K562 (cell line): Measurements from ENCODE around the gene MDN1. TPM values are rescaled to one million over a fixed set of nuclear protein-coding genes. Genes with fewer than 3 reads are reported as not detected.

Source experiments
- ATF7 ChIP-seq: fragments of 450-650 bp; IDR thresholded peaks from 2 replicates; pipeline ENCODE4 v1.7.1; 2014; ENCODE audit warnings: mild to moderate bottlenecking, moderate library complexity
- CBFA2T2 ChIP-seq: fragments of 450-650 bp; conservative IDR thresholded peaks from 2 replicates; pipeline ENCODE4 v1.6.1; 2017; ENCODE audit warnings: mild to moderate bottlenecking
- CBFA2T3 ChIP-seq: fragments of 450-650 bp; IDR thresholded peaks from 2 replicates; pipeline ENCODE4 v1.6.1; 2017
- CBX1 ChIP-seq: sonication (generic); IDR thresholded peaks from 2 replicates; pipeline ENCODE4 v1.6.1; 2016; ENCODE audit warnings: antibody characterized with exemption, low read depth, mild to moderate bottlenecking
- ERF ChIP-seq: fragments of 450-650 bp; formaldehyde crosslinking; IDR thresholded peaks from 2 replicates; pipeline ENCODE4 v1.4.0; 2020; ENCODE audit warnings: mild to moderate bottlenecking, mixed read lengths
- ESRRB ChIP-seq: fragments of 250-450 bp; sonication (Bioruptor Pico); IDR thresholded peaks from 2 replicates; pipeline ENCODE4 v1.5.0; 2020; ENCODE audit warnings: mild to moderate bottlenecking, moderate library complexity, borderline replicate concordance
- FOS ChIP-seq: IDR thresholded peaks from 3 replicates; pipeline ENCODE4 v1.6.1; 2011; ENCODE audit not compliant: insufficient read length; ENCODE audit errors: extremely low read depth
- FOXM1 ChIP-seq, 2 experiments: fragments of 450-650 bp in 1 of 2; sonication (generic) in 1 of 2; formaldehyde crosslinking in 1 of 2; IDR thresholded peaks; 2 replicates each; pipeline versions ENCODE4 v1.6.1 to v1.9.0; 2017 to 2022; ENCODE audit warnings: low read depth in 2 of 2, mild to moderate bottlenecking in 2 of 2, missing genetic modification reagents in 1 of 2, moderate library complexity in 1 of 2
- HNRNPK ChIP-seq: fragments of 200-400 bp; formaldehyde crosslinking; IDR thresholded peaks from one replicate; pipeline ENCODE4 v1.6.1; 2018; ENCODE audit warnings: mild to moderate bottlenecking, low read depth, low read length; ENCODE audit not compliant: poor library complexity, severe bottlenecking
- HNRNPLL ChIP-seq: fragments of 200-400 bp; formaldehyde crosslinking; IDR thresholded peaks from 2 replicates; pipeline ENCODE4 v1.6.1; 2017; ENCODE audit warnings: low read length, low read depth, mild to moderate bottlenecking; ENCODE audit not compliant: poor library complexity, severe bottlenecking
- JUND ChIP-seq, 2 experiments: IDR thresholded peaks; 2 replicates in 1 of 2; 3 replicates in 1 of 2; pipeline ENCODE4 v1.6.1; 2011; ENCODE audit warnings: borderline replicate concordance in 2 of 2, low read depth in 2 of 2, low read length in 2 of 2, improper control_type of control experiment in 1 of 2, missing biosample characterization in 1 of 2, missing genetic modification characterization in 1 of 2, missing genetic modification reagents in 1 of 2
- KDM1A ChIP-seq, 2 experiments: fragments of 450-650 bp; IDR thresholded peaks; 2 replicates each; pipeline ENCODE4 v1.6.1; 2016; ENCODE audit warnings: mild to moderate bottlenecking in 2 of 2
- KDM2B ChIP-seq: fragments of 250-450 bp; sonication (Bioruptor Pico); IDR thresholded peaks from 2 replicates; pipeline ENCODE4 v1.8.0; 2021; ENCODE audit warnings: mild to moderate bottlenecking, moderate library complexity
- KLF16 ChIP-seq: IDR thresholded peaks from 2 replicates; pipeline ENCODE4 v1.6.1; 2016; ENCODE audit warnings: antibody characterized with exemption
- NFYB ChIP-seq: IDR thresholded peaks from 2 replicates; pipeline ENCODE4 v1.6.1; 2011; ENCODE audit warnings: mild to moderate bottlenecking, moderate library complexity; ENCODE audit not compliant: insufficient read length; ENCODE audit errors: extremely low read depth
- PHF8 ChIP-seq: fragments of 200-600 bp; sonication (generic); IDR thresholded peaks from 2 replicates; pipeline ENCODE4 v1.6.1; 2012; ENCODE audit warnings: mixed run types, mild to moderate bottlenecking, inconsistent platforms, low read length, moderate library complexity, borderline replicate concordance
- RBM14 ChIP-seq: fragments of 200-400 bp; formaldehyde crosslinking; IDR thresholded peaks from 2 replicates; pipeline ENCODE4 v1.6.1; 2018; ENCODE audit warnings: low read depth, mild to moderate bottlenecking, low read length, moderate library complexity, borderline replicate concordance; ENCODE audit not compliant: insufficient read depth
- SMAD4 ChIP-seq: fragments of 250-450 bp; sonication (Bioruptor Pico); conservative IDR thresholded peaks from 2 replicates; pipeline ENCODE4 v1.8.0; 2021; ENCODE audit warnings: inconsistent platforms, mild to moderate bottlenecking, moderate library complexity
- TEAD4 ChIP-seq, 2 experiments: sonication (generic) in 1 of 2; formaldehyde crosslinking in 1 of 2; IDR thresholded peaks; 2 replicates each; pipeline versions ENCODE4 v1.6.1 to v1.8.0; 2012 to 2022; ENCODE audit warnings: borderline replicate concordance in 1 of 2, inconsistent platforms in 1 of 2, low read length in 1 of 2, mild to moderate bottlenecking in 1 of 2, missing genetic modification reagents in 1 of 2
- TSC22D4 ChIP-seq: fragments of 450-650 bp; IDR thresholded peaks from 2 replicates; pipeline ENCODE4 v1.6.1; 2016; ENCODE audit warnings: missing genetic modification characterization, missing biosample characterization, control low read depth
- ZKSCAN8 ChIP-seq: fragments of 200-800 bp; sonication (Bioruptor generic); IDR thresholded peaks from 2 replicates; pipeline ENCODE4 v1.6.1; 2016; ENCODE audit warnings: missing genetic modification characterization, missing compliant biosample characterization
- ZNF217 ChIP-seq: sonication (generic); formaldehyde crosslinking; IDR thresholded peaks from 2 replicates; pipeline ENCODE4 v1.8.0; 2022; ENCODE audit warnings: mild to moderate bottlenecking, missing genetic modification reagents
- ZNF311 ChIP-seq: fragments of 250-450 bp; sonication (Bioruptor Pico); IDR thresholded peaks from 2 replicates; pipeline ENCODE4 v1.4.0; 2020; ENCODE audit warnings: mild to moderate bottlenecking, moderate library complexity
- polyA plus RNA-seq, 8 experiments: library from polyadenylated mRNA; depleted of rRNA in 4 of 8; stranded (reverse) in 5 of 8; unstranded in 3 of 8; fragments of >200 nt; fragmentation: Nextera tagmentation in 2 of 8; fragmentation: Illumina TruSeq in 1 of 8; extraction: Ambion mirVana in 2 of 8; extraction: Trizol in 1 of 8; gene quantifications; 2 replicates each; pipeline versions ENCODE4 v1.2.1 to v1.2.3, GENCODE V29; 2011 to 2014; ENCODE audit warnings: inconsistent platforms in 1 of 8, missing spikeins in 1 of 8
- total RNA-seq, 7 experiments: library from RNA; depleted of rRNA in 6 of 7; stranded (reverse); fragments of >200 nt in 6 of 7; fragmentation: Illumina TruSeq in 2 of 7; extraction: Trizol in 2 of 7; gene quantifications; 2 replicates each; pipeline versions ENCODE4 v1.2.1 to v1.2.3, GENCODE V29; 2011 to 2021; ENCODE audit warnings: low replicate concordance in 1 of 7
- TF ChIP-seq, protein P1 (sequence below): fragments of 250-450 bp; sonication (Bioruptor Pico); IDR thresholded peaks from 2 replicates; pipeline ENCODE4 v1.8.0; 2021; ENCODE audit warnings: moderate library complexity, mild to moderate bottlenecking, inconsistent platforms
- TF ChIP-seq, protein P2 (sequence below): sonication (generic); IDR thresholded peaks from 2 replicates; pipeline ENCODE4 v1.6.1; 2016

The MDN1 gene
- total and polyA plus RNA-seq, 9 of the 15 experiments (the other 6 are each of a cell fraction or from before 2014, with no cell fraction given), result 25.6 to 93.6 (median 43.0) TPM

GRCh38 chr6:89797317-89797716 is 22.3 kb downstream of the MDN1 start (continued):
- TF ChIP-seq FOS, result no peak
- TF ChIP-seq, protein P1, sequence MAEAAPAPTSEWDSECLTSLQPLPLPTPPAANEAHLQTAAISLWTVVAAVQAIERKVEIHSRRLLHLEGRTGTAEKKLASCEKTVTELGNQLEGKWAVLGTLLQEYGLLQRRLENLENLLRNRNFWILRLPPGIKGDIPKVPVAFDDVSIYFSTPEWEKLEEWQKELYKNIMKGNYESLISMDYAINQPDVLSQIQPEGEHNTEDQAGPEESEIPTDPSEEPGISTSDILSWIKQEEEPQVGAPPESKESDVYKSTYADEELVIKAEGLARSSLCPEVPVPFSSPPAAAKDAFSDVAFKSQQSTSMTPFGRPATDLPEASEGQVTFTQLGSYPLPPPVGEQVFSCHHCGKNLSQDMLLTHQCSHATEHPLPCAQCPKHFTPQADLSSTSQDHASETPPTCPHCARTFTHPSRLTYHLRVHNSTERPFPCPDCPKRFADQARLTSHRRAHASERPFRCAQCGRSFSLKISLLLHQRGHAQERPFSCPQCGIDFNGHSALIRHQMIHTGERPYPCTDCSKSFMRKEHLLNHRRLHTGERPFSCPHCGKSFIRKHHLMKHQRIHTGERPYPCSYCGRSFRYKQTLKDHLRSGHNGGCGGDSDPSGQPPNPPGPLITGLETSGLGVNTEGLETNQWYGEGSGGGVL (CRISPR knock-in tag), result no peak
- no peak for TF ChIP-seq RBM14
- no peak for TF ChIP-seq HNRNPLL
- no peak for TF ChIP-seq NFYB
- TF ChIP-seq ERF, result no peak
- TF ChIP-seq CBFA2T2, result peak; percentile 64
- TF ChIP-seq ZNF311 (CRISPR knock-in tag), result no peak
- no peak for TF ChIP-seq ATF7
- no peak for TF ChIP-seq FOXM1 (IDR thresholded peaks at IDR 0.05; ENCODE audit: low read depth)
- TF ChIP-seq FOXM1 (CRISPR knock-in tag; IDR thresholded peaks at IDR 0.05; ENCODE audit: low read depth), result no peak
- TF ChIP-seq KDM2B (CRISPR knock-in tag), result no peak
- TF ChIP-seq TEAD4 (IDR thresholded peaks at IDR 0.05; ENCODE audit: low read length), result peak; percentile 73
- no peak for TF ChIP-seq TEAD4 (CRISPR knock-in tag; IDR thresholded peaks at IDR 0.05; ENCODE audit: borderline replicate concordance)
- no peak for TF ChIP-seq ZNF217 (CRISPR knock-in tag)
- no peak for TF ChIP-seq TSC22D4 (tag)
- TF ChIP-seq KLF16, result 0 out of 2 replicates have a peak, but pooled peaks have one; percentile 20
- peak; percentile 79 for TF ChIP-seq CBFA2T3
- 0 out of 2 replicates have a peak, but pooled peaks have one; percentile 20 for TF ChIP-seq SMAD4
- 0 out of 4 replicates have a peak, but pooled peaks of 1 of the 2 experiments have one; percentile 15 for TF ChIP-seq KDM1A (IDR thresholded peaks at IDR 0.05)
- TF ChIP-seq ESRRB, result no peak
- TF ChIP-seq JUND (IDR thresholded peaks at IDR 0.05; ENCODE audit: borderline replicate concordance, low read depth, low read length), result peak; percentile 47; the same call in 1 of the 2 replicates
- TF ChIP-seq JUND (tag; IDR thresholded peaks at IDR 0.05; ENCODE audit: borderline replicate concordance, low read depth, low read length), result no peak; the same call in 2 of the 3 replicates
- TF ChIP-seq, protein P2, sequence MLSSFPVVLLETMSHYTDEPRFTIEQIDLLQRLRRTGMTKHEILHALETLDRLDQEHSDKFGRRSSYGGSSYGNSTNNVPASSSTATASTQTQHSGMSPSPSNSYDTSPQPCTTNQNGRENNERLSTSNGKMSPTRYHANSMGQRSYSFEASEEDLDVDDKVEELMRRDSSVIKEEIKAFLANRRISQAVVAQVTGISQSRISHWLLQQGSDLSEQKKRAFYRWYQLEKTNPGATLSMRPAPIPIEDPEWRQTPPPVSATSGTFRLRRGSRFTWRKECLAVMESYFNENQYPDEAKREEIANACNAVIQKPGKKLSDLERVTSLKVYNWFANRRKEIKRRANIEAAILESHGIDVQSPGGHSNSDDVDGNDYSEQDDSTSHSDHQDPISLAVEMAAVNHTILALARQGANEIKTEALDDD, result no peak
- TF ChIP-seq HNRNPK, result no peak
- TF ChIP-seq CBX1, result no peak
- TF ChIP-seq PHF8, result no peak
- no peak for TF ChIP-seq ZKSCAN8
